Kidney (tissue), 14 donors: ENCODE data around the gene DRAXIN. TPM values are rescaled to one million over a fixed set of nuclear protein-coding genes. Genes with fewer than 3 reads are reported as not detected.

Experiments
- DNase-seq, 5 donors: peaks; one replicate each; pipeline ENCODE4 v3.0.0-alpha.2; 2013 to 2020
- FAIRE-seq: peaks from 2 replicates; lab custom pipeline; 2012; peaks lifted over from hg19 to GRCh38; lab: Jason Lieb, UNC
- H3K27ac ChIP-seq, 2 donors: one replicate each; pipeline ENCODE4 v1.7.0; 2013; ENCODE audit warnings: low read depth in 2 of 2, low read length in 2 of 2, inconsistent platforms in 1 of 2
- H3K27me3 ChIP-seq: one replicate; pipeline ENCODE4 v1.7.1; 2013; ENCODE audit warnings: low read length, inconsistent platforms; ENCODE audit not compliant: control insufficient read depth, insufficient read depth
- H3K36me3 ChIP-seq, 3 donors: one replicate each; pipeline versions ENCODE4 v1.7.0 to v1.7.1; 2013; ENCODE audit warnings: low read length in 3 of 3, control low read depth in 1 of 3, inconsistent platforms in 1 of 3; ENCODE audit not compliant: insufficient read depth in 3 of 3, control insufficient read depth in 2 of 3
- H3K4me1 ChIP-seq, 3 donors: one replicate each; pipeline versions ENCODE4 v1.7.0 to v1.7.1; 2013; ENCODE audit warnings: low read length in 3 of 3, inconsistent platforms in 1 of 3, low read depth in 1 of 3; ENCODE audit not compliant: control insufficient read depth in 2 of 3, insufficient read depth in 2 of 3
- H3K4me3 ChIP-seq, 3 donors: one replicate each; pipeline versions ENCODE4 v1.7.0 to v1.8.1; 2013; ENCODE audit warnings: low read length in 3 of 3, control low read depth in 1 of 3, inconsistent platforms in 1 of 3
- H3K9ac ChIP-seq, 3 donors: one replicate each; pipeline versions ENCODE4 v1.7.0 to v1.7.1; 2013; ENCODE audit warnings: low read length in 3 of 3, control low read depth in 1 of 3, inconsistent platforms in 1 of 3
- H3K9me3 ChIP-seq, 3 donors: one replicate each; pipeline versions ENCODE4 v1.7.0 to v1.7.1; 2013; ENCODE audit warnings: low read length in 3 of 3, control low read depth in 1 of 3, inconsistent platforms in 1 of 3; ENCODE audit not compliant: control insufficient read depth in 2 of 3, insufficient read depth in 1 of 3
- intact Hi-C: fragments of 100-400 bp; cut with DNase I; formaldehyde crosslinking; loops from one replicate; pipeline ENCODE4 v1.11.1; 2022
- polyA plus RNA-seq: library from polyadenylated mRNA; stranded (reverse); fragments of 350-450 nt; fragmentation: Illumina TruSeq; extraction: RNeasy Lipid Tissue Mini Kit (QIAGEN cat#74804); gene quantifications from one replicate; pipeline ENCODE4 v1.2.3, GENCODE V29; 2014; ENCODE audit warnings: low read depth, low replicate concordance; ENCODE audit not compliant: insufficient read depth
- total RNA-seq: library from RNA; stranded (reverse); fragmentation: NEBNext Ultra II Directional; extraction: Animal tissue kit (Norgen Biotek cat#: 25700); gene quantifications from one replicate; pipeline ENCODE4 v1.2.1, GENCODE V29; 2021
- TF ChIP-seq, protein P1 (sequence below): IDR thresholded peaks from 3 replicates; pipeline ENCODE4 v1.5.1; 2012; ENCODE audit warnings: mild to moderate bottlenecking, moderate library complexity, borderline replicate concordance; ENCODE audit not compliant: insufficient read depth; ENCODE audit errors: extremely low read depth
- donor health status: control.
- donor health status: control.
- donor health status: control.
- donor health status: control.
- donor health status: control.
- donor health status: DM: yes; HTN: yes; CAD: no.
- donor health status: Normal renal cell carcinoma (clear cell type).

DRAXIN gene
- total and polyA plus RNA-seq, 2 donors from 2014 or later: 0.17 to 0.28 TPM

DNA sequence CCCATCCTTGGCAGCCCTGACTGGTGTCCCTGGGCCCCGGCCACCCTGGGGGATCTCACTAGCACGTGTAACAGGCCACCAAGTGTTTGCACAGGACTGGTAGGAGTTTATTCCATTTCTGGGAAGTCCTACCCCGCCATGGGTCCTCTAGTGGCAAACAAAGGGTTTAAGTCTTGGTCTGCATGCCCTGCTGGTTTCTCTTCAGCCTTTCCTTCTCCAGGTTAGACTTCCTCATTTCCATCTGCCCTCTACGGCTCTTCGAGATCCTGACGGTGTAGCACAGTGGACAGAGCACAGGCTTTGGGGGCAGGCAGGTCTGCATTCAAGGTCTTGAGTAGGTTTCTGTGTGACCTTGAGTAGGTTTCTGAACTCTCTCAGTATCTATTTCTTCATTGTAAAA lies 47.3 kb downstream of the DRAXIN start:
- Histone ChIP-seq H3K27ac (no peak overlapping the region), H3K27me3 (no peaks in the 10 kb centered on the region), H3K9me3 (no peaks in the 10 kb centered on the region), H3K36me3 (no peaks in the 10 kb centered on the region), H3K4me1 (peaks cover 0 to 21% (median 8%) of the 10 kb centered on the region in 3 donors), H3K9ac (no peak overlapping the region), H3K4me3 (no peak overlapping the region)
- no peak for FAIRE-seq
- intact Hi-C loops: no loop called here
- TF ChIP-seq, protein P1, sequence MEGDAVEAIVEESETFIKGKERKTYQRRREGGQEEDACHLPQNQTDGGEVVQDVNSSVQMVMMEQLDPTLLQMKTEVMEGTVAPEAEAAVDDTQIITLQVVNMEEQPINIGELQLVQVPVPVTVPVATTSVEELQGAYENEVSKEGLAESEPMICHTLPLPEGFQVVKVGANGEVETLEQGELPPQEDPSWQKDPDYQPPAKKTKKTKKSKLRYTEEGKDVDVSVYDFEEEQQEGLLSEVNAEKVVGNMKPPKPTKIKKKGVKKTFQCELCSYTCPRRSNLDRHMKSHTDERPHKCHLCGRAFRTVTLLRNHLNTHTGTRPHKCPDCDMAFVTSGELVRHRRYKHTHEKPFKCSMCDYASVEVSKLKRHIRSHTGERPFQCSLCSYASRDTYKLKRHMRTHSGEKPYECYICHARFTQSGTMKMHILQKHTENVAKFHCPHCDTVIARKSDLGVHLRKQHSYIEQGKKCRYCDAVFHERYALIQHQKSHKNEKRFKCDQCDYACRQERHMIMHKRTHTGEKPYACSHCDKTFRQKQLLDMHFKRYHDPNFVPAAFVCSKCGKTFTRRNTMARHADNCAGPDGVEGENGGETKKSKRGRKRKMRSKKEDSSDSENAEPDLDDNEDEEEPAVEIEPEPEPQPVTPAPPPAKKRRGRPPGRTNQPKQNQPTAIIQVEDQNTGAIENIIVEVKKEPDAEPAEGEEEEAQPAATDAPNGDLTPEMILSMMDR: no peak
- DNase-seq: no peak

DNA sequence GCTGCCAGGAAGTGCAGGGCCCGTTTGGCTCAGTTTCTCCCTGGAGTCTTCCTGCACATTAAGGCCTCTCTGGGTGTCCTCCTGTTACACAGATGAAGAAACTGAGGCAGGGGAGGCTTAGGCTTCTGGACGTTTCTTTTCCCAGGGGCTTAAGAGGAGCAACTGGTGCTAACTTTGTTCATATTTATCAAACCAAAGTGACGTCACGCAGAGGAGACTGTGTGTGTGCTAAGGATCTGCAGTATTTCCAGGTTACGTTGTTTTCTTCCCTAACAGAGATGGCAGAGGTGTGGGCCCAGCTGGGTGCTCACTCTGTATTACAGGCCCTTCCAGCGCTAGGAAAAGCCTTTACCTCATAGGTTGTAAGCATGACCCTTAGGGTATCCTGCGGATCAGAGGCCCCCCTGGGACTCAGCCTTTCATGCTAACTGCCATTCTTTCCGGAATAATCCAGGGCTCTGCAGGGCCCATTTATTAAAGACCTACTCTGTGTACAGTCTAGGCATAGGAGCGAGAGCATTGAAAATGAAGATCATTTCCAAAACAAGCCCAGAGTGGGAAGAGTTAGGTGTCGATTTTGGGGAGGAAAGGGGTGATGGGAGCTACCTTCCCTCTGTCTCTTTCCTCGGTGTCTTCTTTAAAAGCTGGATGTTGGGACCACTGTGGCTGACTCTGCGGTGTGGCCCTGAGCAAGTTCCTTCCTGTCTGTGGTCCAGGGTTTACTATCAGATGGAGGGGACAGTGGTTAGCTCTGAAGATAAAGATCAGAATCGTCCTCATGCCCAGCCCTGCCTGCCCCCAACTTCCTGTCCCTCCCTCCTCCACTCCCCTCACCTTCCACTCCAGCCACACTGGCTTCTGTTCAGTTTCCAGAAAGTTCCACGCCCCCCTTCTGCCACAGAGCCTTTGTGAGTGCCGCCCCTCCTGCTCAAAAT lies 49.0 kb downstream of the DRAXIN start:
- no peak for DNase-seq
- Histone ChIP-seq H3K9me3 (no peaks in the 10 kb centered on the region), H3K4me1 (peaks cover 0 to 21% (median 8%) of the 10 kb centered on the region in 3 donors), H3K9ac (no peak overlapping the region), H3K36me3 (no peaks in the 10 kb centered on the region), H3K27ac (no peak overlapping the region), H3K27me3 (no peaks in the 10 kb centered on the region), H3K4me3 (no peak overlapping the region)
- intact Hi-C loops: no loop called here
- no peak for FAIRE-seq
- TF ChIP-seq, protein P1: no peak

DNA sequence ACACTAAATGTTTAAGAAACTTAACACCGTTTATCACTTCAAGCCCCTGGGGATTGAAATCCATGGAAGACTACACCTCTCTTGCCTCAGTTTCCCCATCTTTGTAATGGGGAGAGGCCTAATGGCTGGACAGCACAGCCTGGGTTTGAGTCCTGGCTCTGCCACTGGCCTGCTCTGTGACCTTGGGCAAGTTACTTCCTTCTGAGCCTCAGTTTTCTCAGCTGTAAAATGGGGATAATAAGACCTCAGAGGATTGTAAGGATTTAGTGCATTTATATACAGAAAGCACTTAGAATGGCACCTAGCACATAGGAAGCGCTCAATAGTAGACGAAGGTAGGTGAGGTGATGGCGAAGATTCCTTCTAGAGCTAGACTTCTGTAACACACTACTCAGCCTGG lies 50.0 kb downstream of the DRAXIN start:
- no peak for DNase-seq
- H3K4me3 ChIP-seq: no peak overlapping the region
- no peak for FAIRE-seq
- no peaks in the 10 kb centered on the region for H3K27me3 ChIP-seq
- H3K9me3 ChIP-seq: no peaks in the 10 kb centered on the region
- no peak overlapping the region for H3K27ac ChIP-seq
- no peak overlapping the region for H3K9ac ChIP-seq
- H3K36me3 ChIP-seq: peaks cover 0 to 3% (median 3%) of the 10 kb centered on the region in 3 donors
- intact Hi-C loops: no loop called here
- peaks cover 0 to 19% (median 8%) of the 10 kb centered on the region in 3 donors for H3K4me1 ChIP-seq
- TF ChIP-seq, protein P1: no peak
